A549 (cell line): ENCODE data around the gene PLD6.

Source experiments
- CEBPB ChIP-seq, 2 experiments: fragments of >200 bp in 1 of 2; sonication (Bioruptor Twin) in 1 of 2; formaldehyde crosslinking in 1 of 2; IDR thresholded peaks; 2 replicates each; pipeline ENCODE4 v1.6.1; 2012 to 2016
- EHF ChIP-seq: fragments of 250-450 bp; sonication (Bioruptor Pico); IDR thresholded peaks from 2 replicates; pipeline ENCODE4 v1.5.0; 2020; ENCODE audit warnings: mild to moderate bottlenecking
- EP300 ChIP-seq, 2 experiments: fragments of >200 bp; sonication (Bioruptor Twin); formaldehyde crosslinking; IDR thresholded peaks; 2 replicates in 1 of 2; 3 replicates in 1 of 2; pipeline ENCODE4 v1.6.1; 2016 to 2017
- FOXS1 ChIP-seq: fragments of 250-450 bp; sonication (Bioruptor Pico); IDR thresholded peaks from 2 replicates; pipeline ENCODE4 v1.5.0; 2020; ENCODE audit warnings: mild to moderate bottlenecking, moderate library complexity
- KDM5A ChIP-seq: fragments of 200-600 bp; sonication (generic); IDR thresholded peaks from 2 replicates; pipeline ENCODE4 v1.6.1; 2016; ENCODE audit warnings: antibody characterized with exemption, mild to moderate bottlenecking
- MAFK ChIP-seq: fragments of 450-650 bp; IDR thresholded peaks from 2 replicates; pipeline ENCODE4 v1.6.1; 2014; ENCODE audit not compliant: partially characterized antibody
- MYC ChIP-seq: IDR thresholded peaks from 2 replicates; pipeline ENCODE4 v1.6.1; 2012; ENCODE audit warnings: mild to moderate bottlenecking, inconsistent platforms, low read length, improper control_type of control experiment, borderline replicate concordance
- NFE2L2 ChIP-seq: fragments of 150-350 bp; conservative IDR thresholded peaks from 2 replicates; pipeline ENCODE4 v1.6.1; 2014; ENCODE audit warnings: low read length
- POLR2A ChIP-seq: IDR thresholded peaks from 2 replicates; pipeline ENCODE4 v1.6.1; 2012; ENCODE audit warnings: mild to moderate bottlenecking, low read length
- TP53 ChIP-seq: fragments of 250-450 bp; sonication (Bioruptor Pico); IDR thresholded peaks from 2 replicates; pipeline ENCODE4 v1.5.0; 2021; ENCODE audit warnings: mild to moderate bottlenecking, moderate library complexity
- ZFP36 ChIP-seq: fragments of 450-650 bp; IDR thresholded peaks from 2 replicates; pipeline ENCODE4 v1.6.1; 2014; ENCODE audit warnings: borderline replicate concordance; ENCODE audit not compliant: partially characterized antibody
- TF ChIP-seq, protein P1 (sequence below): fragments of >200 bp; sonication (Bioruptor Twin); formaldehyde crosslinking; IDR thresholded peaks from 3 replicates; pipeline ENCODE4 v1.5.1; 2016
- TF ChIP-seq, protein P2 (sequence below): IDR thresholded peaks from 2 replicates; pipeline ENCODE4 v1.6.1; 2012
- TF ChIP-seq, protein P3 (sequence below): IDR thresholded peaks from 2 replicates; pipeline ENCODE4 v1.6.1; 2012

DNA sequence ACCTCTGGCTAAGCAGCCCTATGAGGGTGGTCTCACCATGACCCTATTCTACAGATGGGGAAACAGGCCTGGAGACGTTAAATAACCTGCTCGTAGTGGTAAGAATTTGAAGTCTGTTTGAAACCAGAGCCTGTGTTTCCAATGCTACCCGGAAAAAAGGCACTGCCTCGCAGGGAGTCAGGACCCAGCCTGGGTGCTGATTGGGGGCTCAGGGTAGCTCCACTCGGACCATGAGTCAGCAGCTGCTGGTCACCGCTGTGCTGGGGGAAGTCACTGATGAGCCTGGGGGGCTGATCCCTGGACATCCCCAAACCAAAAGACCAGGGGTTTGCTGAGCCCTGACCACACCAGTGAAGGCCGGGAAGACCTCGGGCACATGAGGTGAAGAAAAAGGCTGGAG is 9.4 kb upstream of the PLD6 start:
- TF ChIP-seq FOXS1 (CRISPR knock-in tag) (no peak), KDM5A (no peak), MAFK (no peak), MYC (no peak), CEBPB (IDR thresholded peaks at IDR 0.05) (no peak), EP300 (IDR thresholded peaks at IDR 0.05) (no peak), NFE2L2 (no peak), TP53 (CRISPR knock-in tag) (no peak), POLR2A (no peak), EHF (CRISPR knock-in tag) (no peak), ZFP36 (no peak)
- TF ChIP-seq, protein P1, sequence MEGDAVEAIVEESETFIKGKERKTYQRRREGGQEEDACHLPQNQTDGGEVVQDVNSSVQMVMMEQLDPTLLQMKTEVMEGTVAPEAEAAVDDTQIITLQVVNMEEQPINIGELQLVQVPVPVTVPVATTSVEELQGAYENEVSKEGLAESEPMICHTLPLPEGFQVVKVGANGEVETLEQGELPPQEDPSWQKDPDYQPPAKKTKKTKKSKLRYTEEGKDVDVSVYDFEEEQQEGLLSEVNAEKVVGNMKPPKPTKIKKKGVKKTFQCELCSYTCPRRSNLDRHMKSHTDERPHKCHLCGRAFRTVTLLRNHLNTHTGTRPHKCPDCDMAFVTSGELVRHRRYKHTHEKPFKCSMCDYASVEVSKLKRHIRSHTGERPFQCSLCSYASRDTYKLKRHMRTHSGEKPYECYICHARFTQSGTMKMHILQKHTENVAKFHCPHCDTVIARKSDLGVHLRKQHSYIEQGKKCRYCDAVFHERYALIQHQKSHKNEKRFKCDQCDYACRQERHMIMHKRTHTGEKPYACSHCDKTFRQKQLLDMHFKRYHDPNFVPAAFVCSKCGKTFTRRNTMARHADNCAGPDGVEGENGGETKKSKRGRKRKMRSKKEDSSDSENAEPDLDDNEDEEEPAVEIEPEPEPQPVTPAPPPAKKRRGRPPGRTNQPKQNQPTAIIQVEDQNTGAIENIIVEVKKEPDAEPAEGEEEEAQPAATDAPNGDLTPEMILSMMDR, result no peak
- TF ChIP-seq, protein P2, sequence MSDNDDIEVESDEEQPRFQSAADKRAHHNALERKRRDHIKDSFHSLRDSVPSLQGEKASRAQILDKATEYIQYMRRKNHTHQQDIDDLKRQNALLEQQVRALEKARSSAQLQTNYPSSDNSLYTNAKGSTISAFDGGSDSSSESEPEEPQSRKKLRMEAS, result no peak
- TF ChIP-seq, protein P3, sequence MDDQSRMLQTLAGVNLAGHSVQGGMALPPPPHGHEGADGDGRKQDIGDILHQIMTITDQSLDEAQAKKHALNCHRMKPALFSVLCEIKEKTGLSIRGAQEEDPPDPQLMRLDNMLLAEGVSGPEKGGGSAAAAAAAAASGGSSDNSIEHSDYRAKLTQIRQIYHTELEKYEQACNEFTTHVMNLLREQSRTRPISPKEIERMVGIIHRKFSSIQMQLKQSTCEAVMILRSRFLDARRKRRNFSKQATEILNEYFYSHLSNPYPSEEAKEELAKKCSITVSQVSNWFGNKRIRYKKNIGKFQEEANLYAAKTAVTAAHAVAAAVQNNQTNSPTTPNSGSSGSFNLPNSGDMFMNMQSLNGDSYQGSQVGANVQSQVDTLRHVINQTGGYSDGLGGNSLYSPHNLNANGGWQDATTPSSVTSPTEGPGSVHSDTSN, result no peak
